GM12878 (cell line): ENCODE data around the gene CFAP52. TPM values are rescaled to one million over a fixed set of nuclear protein-coding genes. Genes with fewer than 3 reads are reported as not detected.

ENCODE experiments used
- ATAC-seq: fragments of 200-7000 bp; cut with Tn5 transposase; 3 replicates; pipeline ENCODE4 v1.9.1; 2020; ENCODE audit warnings: mild to moderate bottlenecking, moderate library complexity
- BruUV-seq: library from RNA; stranded (reverse); fragments of 400-500 nt; replicated peaks from 2 replicates; lab custom pipeline; 2021; lab: Mats Ljungman, UMichigan
- CTCF ChIA-PET: fragments of 300-600 bp; sonication (Branson Sonifier 250); formaldehyde crosslinking; extraction: SDS; loops from one replicate; lab custom pipeline; 2021; ENCODE audit warnings: inconsistent platforms; lab: Yijun Ruan, JAX
- POLR2A ChIA-PET: fragments of 350-600 bp; formaldehyde crosslinking; extraction: SDS; loops from one replicate; lab custom pipeline; 2021; ENCODE audit warnings: inconsistent platforms; lab: Charles Lee
- RAD21 ChIA-PET: fragments of 300-600 bp; sonication (Branson Sonifier 250); formaldehyde crosslinking; loops from one replicate; lab custom pipeline; 2023; ENCODE audit warnings: antibody characterized with exemption; ENCODE audit not compliant: unreplicated experiment; lab: Charles Lee
- SMC1A ChIA-PET: fragments of 300-600 bp; sonication (Branson Sonifier 250); formaldehyde crosslinking; loops from one replicate; lab custom pipeline; 2023; ENCODE audit not compliant: unreplicated experiment, uncharacterized antibody; lab: Charles Lee
- DNase-seq: peaks from one replicate; pipeline ENCODE4 v3.0.0-alpha.2; 2011; ENCODE audit warnings: low read depth, low spot score
- FAIRE-seq: peaks from 3 replicates; lab custom pipeline; 2011; peaks lifted over from hg19 to GRCh38; lab: Jason Lieb, UNC
- H2AFZ ChIP-seq: 2 replicates; pipeline ENCODE4 v1.6.0; 2011; ENCODE audit warnings: low read depth, low read length, control low read depth; ENCODE audit not compliant: control insufficient read depth
- H3K27ac ChIP-seq: 2 replicates; pipeline ENCODE4 v1.5.1; 2011; ENCODE audit warnings: control low read depth; ENCODE audit not compliant: control insufficient read depth, insufficient read depth
- H3K27me3 ChIP-seq, 2 experiments: replicated peaks in 1 of 2; 2 replicates each; pipeline versions ENCODE4 v1.6.0 to v1.6.1; 2011; ENCODE audit warnings: low read length in 1 of 2; ENCODE audit not compliant: control insufficient read depth in 2 of 2, insufficient read depth in 2 of 2
- H3K36me3 ChIP-seq, 2 experiments: 2 replicates each; pipeline ENCODE4 v1.5.1; 2011; ENCODE audit warnings: low read length in 1 of 2; ENCODE audit not compliant: control insufficient read depth in 2 of 2, insufficient read depth in 2 of 2
- H3K4me1 ChIP-seq: 2 replicates; pipeline ENCODE4 v1.6.1; 2011; ENCODE audit warnings: mild to moderate bottlenecking, low read length, moderate library complexity, mixed read lengths; ENCODE audit not compliant: control insufficient read depth, insufficient read depth
- H3K4me2 ChIP-seq: 2 replicates; pipeline ENCODE4 v1.6.0; 2011; ENCODE audit warnings: control low read depth; ENCODE audit not compliant: control insufficient read depth, insufficient read depth
- H3K4me3 ChIP-seq: fragments of 200-600 bp; sonication (generic); 2 replicates; pipeline ENCODE4 v1.5.1; 2016
- H3K79me2 ChIP-seq: 2 replicates; pipeline ENCODE4 v1.6.0; 2011; ENCODE audit warnings: low read length; ENCODE audit not compliant: control insufficient read depth, insufficient read depth
- H3K9ac ChIP-seq: 2 replicates; pipeline ENCODE4 v1.8.0; 2011; ENCODE audit warnings: low read length, control low read depth, mixed read lengths; ENCODE audit not compliant: control insufficient read depth, insufficient read depth
- H3K9me3 ChIP-seq: replicated peaks from 3 replicates; pipeline ENCODE4 v1.5.1; 2011; ENCODE audit warnings: mild to moderate bottlenecking, low read length; ENCODE audit not compliant: control insufficient read depth, insufficient read depth
- H4K20me1 ChIP-seq: 2 replicates; pipeline ENCODE4 v1.6.0; 2011; ENCODE audit not compliant: control insufficient read depth, insufficient read depth
- BCLAF1 ChIP-seq: fragments of 450-650 bp; IDR thresholded peaks from 2 replicates; pipeline ENCODE4 v1.6.1; 2017; ENCODE audit warnings: antibody characterized with exemption, mild to moderate bottlenecking, moderate library complexity
- CEBPB ChIP-seq, 2 experiments: fragments of 150-350 bp in 1 of 2; IDR thresholded peaks; 2 replicates each; pipeline ENCODE4 v1.6.1; 2012 to 2014; ENCODE audit warnings: low read depth in 2 of 2, low read length in 2 of 2, borderline replicate concordance in 1 of 2, inconsistent platforms in 1 of 2
- EED ChIP-seq: sonication (generic); IDR thresholded peaks from 2 replicates; pipeline ENCODE4 v1.6.1; 2016; ENCODE audit warnings: antibody characterized with exemption, low read depth
- HDGF ChIP-seq: fragments of 450-650 bp; IDR thresholded peaks from 2 replicates; pipeline ENCODE4 v1.6.1; 2016; ENCODE audit warnings: antibody characterized with exemption
- PAX5 ChIP-seq: IDR thresholded peaks from 2 replicates; pipeline ENCODE4 v1.6.1; 2011; ENCODE audit warnings: low read depth, low read length, borderline replicate concordance
- POU2F2 ChIP-seq: IDR thresholded peaks from 3 replicates; pipeline ENCODE4 v1.6.1; 2011; ENCODE audit warnings: low read depth, mild to moderate bottlenecking, low read length, borderline replicate concordance
- RAD21 ChIP-seq: IDR thresholded peaks from 2 replicates; pipeline ENCODE4 v1.6.1; 2011; ENCODE audit warnings: mild to moderate bottlenecking, low read depth, low read length, moderate library complexity; ENCODE audit not compliant: insufficient read depth
- RAD51 ChIP-seq: fragments of 450-650 bp; IDR thresholded peaks from 2 replicates; pipeline ENCODE4 v1.6.1; 2016; ENCODE audit warnings: moderate library complexity, mild to moderate bottlenecking, inconsistent platforms
- REST ChIP-seq: IDR thresholded peaks from 2 replicates; pipeline ENCODE4 v1.6.1; 2012; ENCODE audit warnings: mild to moderate bottlenecking, low read depth, low read length
- RUNX3 ChIP-seq: IDR thresholded peaks from 2 replicates; pipeline ENCODE4 v1.6.1; 2012; ENCODE audit warnings: low read length, inconsistent platforms
- SIX5 ChIP-seq: IDR thresholded peaks from 2 replicates; pipeline ENCODE4 v1.6.1; 2011; ENCODE audit warnings: mild to moderate bottlenecking, low read depth, low read length, moderate library complexity; ENCODE audit not compliant: severe bottlenecking
- SMAD1 ChIP-seq: fragments of 450-650 bp; IDR thresholded peaks from 2 replicates; pipeline ENCODE4 v1.6.1; 2018; ENCODE audit warnings: mild to moderate bottlenecking, low read depth; ENCODE audit not compliant: partially characterized antibody
- SREBF2 ChIP-seq: IDR thresholded peaks from 2 replicates; pipeline ENCODE4 v1.6.1; 2012; ENCODE audit warnings: mild to moderate bottlenecking, low read length
- TCF7 ChIP-seq: IDR thresholded peaks from 2 replicates; pipeline ENCODE4 v1.6.1; 2014; ENCODE audit warnings: antibody characterized with exemption, borderline replicate concordance
- ZSCAN29 ChIP-seq: fragments of 450-650 bp; IDR thresholded peaks from 2 replicates; pipeline ENCODE4 v1.6.1; 2017; ENCODE audit warnings: mild to moderate bottlenecking, moderate library complexity
- WGBS: methylation state at CpG from one replicate; pipeline ENCODE4 v1.1.6; 2016; ENCODE audit warnings: low lambda C conversion rate; ENCODE audit not compliant: insufficient replicate concordance, insufficient coverage; ENCODE audit errors: missing lambda C conversion rate; 5-methylcytosine and 5-hydroxymethylcytosine counted together
- in situ Hi-C: fragments of 300-500 bp; cut with MboI; formaldehyde crosslinking; loops from 9 replicates; pipeline ENCODE4 v1.14.3; 2018; ENCODE audit warnings: mixed read lengths
- intact Hi-C: fragments of 100-400 bp; cut with micrococcal nuclease; formaldehyde crosslinking; loops from one replicate; pipeline ENCODE4 v1.14.2; 2022; ENCODE audit not compliant: unreplicated experiment
- polyA plus RNA-seq, 11 experiments: library from polyadenylated mRNA; depleted of rRNA in 4 of 11; unstranded in 6 of 11; stranded (reverse) in 5 of 11; fragments of >200 nt; fragmentation: Nextera tagmentation in 4 of 11; fragmentation: Illumina TruSeq in 1 of 11; extraction: Ambion mirVana in 4 of 11; extraction: Trizol in 1 of 11; gene quantifications; 1 replicate in 1 of 11; 2 replicates in 10 of 11; pipeline versions ENCODE4 v1.2.1 to v1.2.3, GENCODE V29; 2011 to 2016; ENCODE audit warnings: inconsistent platforms in 2 of 11, missing spikeins in 2 of 11, low read depth in 1 of 11
- total RNA-seq, 4 experiments: library from RNA; depleted of rRNA in 3 of 4; stranded (reverse); fragments of >200 nt in 3 of 4; fragmentation: Illumina TruSeq in 1 of 4; extraction: Trizol in 1 of 4; gene quantifications; 2 replicates each; pipeline versions ENCODE4 v1.2.1 to v1.2.3, GENCODE V29; 2013 to 2021
- TF ChIP-seq, protein P1 (sequence below): IDR thresholded peaks from 2 replicates; pipeline ENCODE4 v1.6.1; 2011; ENCODE audit warnings: mild to moderate bottlenecking, low read depth, low read length, moderate library complexity; ENCODE audit not compliant: insufficient replicate concordance

CFAP52 gene
- total and polyA plus RNA-seq, 10 of the 15 experiments (the other 5 are each of a cell fraction or from before 2014, with no cell fraction given) = 0.05 to 0.14 TPM; not detected in 8

GRCh38 chr17:9557161-9557755 lies 19.2 kb upstream of the CFAP52 start:
- in situ Hi-C loops = no loop called here
- Histone ChIP-seq H3K4me2 (no peak overlapping the region), H3K9ac (no peak overlapping the region), H3K27ac (no peak overlapping the region), H4K20me1 (peaks cover 2% of the 10 kb centered on the region; the same call in 1 of the 2 replicates), H3K27me3 (no peaks in the 10 kb centered on the region), H3K9me3 (no peaks in the 10 kb centered on the region), H3K4me3 (no peak overlapping the region), H2AFZ (no peak overlapping the region), H3K36me3 (peaks cover 0 to 5% of the 10 kb centered on the region in 2 experiments; a peak in 3 of 4 replicates), H3K79me2 (no peaks in the 10 kb centered on the region), H3K4me1 (no peaks in the 10 kb centered on the region)
- WGBS = 86% methylated on average over 10 of the region's 10 CpGs
- no peak for FAIRE-seq
- ATAC-seq = no peak
- CTCF ChIA-PET = interaction anchor here (0.6 to 1.2 kb wide), 2 partner anchors 23 to 495 kb away, joined by 3 to 4 read pairs; no protein-coding TSS in a partner anchor
- no peak for DNase-seq
- SMC1A ChIA-PET = no interaction called here
- no TSS peak for BruUV-seq
- intact Hi-C loops = no loop called here
- POLR2A ChIA-PET = no interaction called here
- RAD21 ChIA-PET = no interaction called here
- TF ChIP-seq ZSCAN29 (no peak), RAD51 (no peak), SIX5 (no peak), PAX5 (no peak), SMAD1 (no peak), REST (no peak), POU2F2 (no peak), CEBPB (IDR thresholded peaks at IDR 0.05; ENCODE audit: borderline replicate concordance in 1 of 2, low read depth in 2 of 2, low read length in 2 of 2) (no peak), HDGF (no peak), BCLAF1 (no peak), TCF7 (no peak), EED (no peak), RAD21 (no peak), SREBF2 (no peak), RUNX3 (no peak)
- TF ChIP-seq, protein P1, sequence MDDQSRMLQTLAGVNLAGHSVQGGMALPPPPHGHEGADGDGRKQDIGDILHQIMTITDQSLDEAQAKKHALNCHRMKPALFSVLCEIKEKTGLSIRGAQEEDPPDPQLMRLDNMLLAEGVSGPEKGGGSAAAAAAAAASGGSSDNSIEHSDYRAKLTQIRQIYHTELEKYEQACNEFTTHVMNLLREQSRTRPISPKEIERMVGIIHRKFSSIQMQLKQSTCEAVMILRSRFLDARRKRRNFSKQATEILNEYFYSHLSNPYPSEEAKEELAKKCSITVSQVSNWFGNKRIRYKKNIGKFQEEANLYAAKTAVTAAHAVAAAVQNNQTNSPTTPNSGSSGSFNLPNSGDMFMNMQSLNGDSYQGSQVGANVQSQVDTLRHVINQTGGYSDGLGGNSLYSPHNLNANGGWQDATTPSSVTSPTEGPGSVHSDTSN = no peak
